ENCODE results near the gene BCOR. TPM values are rescaled to one million over a fixed set of nuclear protein-coding genes. Genes with fewer than 3 reads are reported as not detected.

The BCOR gene
- total and polyA plus RNA-seq, 9 of the 15 experiments (the other 6 are each of a cell fraction or from before 2014, with no cell fraction given), result 27.5 to 113 (median 37.6) TPM

DNA sequence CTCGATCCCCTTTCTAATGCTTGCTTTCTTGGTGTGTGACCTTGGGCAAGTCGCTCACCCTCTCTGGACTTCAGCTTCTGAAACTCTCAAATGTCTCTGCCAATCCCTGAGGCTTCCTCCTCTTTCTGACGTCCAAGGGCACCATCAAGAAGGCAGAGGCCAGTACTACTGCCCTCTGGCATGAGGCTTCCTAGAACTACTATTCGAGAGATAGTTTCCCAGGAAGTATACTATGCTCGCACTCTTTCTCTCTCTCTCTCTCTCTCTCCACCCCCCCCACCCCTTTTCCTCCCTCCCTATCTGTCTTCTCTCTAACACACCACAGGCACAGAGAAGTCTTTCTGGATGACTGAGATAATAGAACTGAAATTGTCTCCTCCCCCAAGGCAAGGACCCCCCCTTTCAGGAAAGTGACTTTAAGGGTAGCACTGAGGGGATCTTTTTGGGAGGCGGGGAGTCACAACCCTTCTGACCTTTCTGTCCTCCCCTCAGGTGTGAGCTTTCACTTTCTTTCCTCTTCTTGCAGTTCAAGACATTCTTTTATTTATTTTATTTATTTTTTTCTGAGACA lies 20.0 kb upstream of the BCOR start (continued):
- TF ChIP-seq ZNF175 (CRISPR knock-in tag; IDR thresholded peaks at IDR 0.05; ENCODE audit: low read depth), result no peak
- TF ChIP-seq NCOA2 (IDR thresholded peaks at IDR 0.05; ENCODE audit: partially characterized antibody in 2 of 2), result no peak
- TF ChIP-seq HNRNPL (IDR thresholded peaks at IDR 0.05; ENCODE audit: low read depth, low read length), result no peak
- TF ChIP-seq ZNF23 (CRISPR knock-in tag; IDR thresholded peaks at IDR 0.05), result no peak
- no peak for TF ChIP-seq POU5F1 (IDR thresholded peaks at IDR 0.05; ENCODE audit: borderline replicate concordance, low read depth, low read length, partially characterized antibody)
- TF ChIP-seq, protein P1, sequence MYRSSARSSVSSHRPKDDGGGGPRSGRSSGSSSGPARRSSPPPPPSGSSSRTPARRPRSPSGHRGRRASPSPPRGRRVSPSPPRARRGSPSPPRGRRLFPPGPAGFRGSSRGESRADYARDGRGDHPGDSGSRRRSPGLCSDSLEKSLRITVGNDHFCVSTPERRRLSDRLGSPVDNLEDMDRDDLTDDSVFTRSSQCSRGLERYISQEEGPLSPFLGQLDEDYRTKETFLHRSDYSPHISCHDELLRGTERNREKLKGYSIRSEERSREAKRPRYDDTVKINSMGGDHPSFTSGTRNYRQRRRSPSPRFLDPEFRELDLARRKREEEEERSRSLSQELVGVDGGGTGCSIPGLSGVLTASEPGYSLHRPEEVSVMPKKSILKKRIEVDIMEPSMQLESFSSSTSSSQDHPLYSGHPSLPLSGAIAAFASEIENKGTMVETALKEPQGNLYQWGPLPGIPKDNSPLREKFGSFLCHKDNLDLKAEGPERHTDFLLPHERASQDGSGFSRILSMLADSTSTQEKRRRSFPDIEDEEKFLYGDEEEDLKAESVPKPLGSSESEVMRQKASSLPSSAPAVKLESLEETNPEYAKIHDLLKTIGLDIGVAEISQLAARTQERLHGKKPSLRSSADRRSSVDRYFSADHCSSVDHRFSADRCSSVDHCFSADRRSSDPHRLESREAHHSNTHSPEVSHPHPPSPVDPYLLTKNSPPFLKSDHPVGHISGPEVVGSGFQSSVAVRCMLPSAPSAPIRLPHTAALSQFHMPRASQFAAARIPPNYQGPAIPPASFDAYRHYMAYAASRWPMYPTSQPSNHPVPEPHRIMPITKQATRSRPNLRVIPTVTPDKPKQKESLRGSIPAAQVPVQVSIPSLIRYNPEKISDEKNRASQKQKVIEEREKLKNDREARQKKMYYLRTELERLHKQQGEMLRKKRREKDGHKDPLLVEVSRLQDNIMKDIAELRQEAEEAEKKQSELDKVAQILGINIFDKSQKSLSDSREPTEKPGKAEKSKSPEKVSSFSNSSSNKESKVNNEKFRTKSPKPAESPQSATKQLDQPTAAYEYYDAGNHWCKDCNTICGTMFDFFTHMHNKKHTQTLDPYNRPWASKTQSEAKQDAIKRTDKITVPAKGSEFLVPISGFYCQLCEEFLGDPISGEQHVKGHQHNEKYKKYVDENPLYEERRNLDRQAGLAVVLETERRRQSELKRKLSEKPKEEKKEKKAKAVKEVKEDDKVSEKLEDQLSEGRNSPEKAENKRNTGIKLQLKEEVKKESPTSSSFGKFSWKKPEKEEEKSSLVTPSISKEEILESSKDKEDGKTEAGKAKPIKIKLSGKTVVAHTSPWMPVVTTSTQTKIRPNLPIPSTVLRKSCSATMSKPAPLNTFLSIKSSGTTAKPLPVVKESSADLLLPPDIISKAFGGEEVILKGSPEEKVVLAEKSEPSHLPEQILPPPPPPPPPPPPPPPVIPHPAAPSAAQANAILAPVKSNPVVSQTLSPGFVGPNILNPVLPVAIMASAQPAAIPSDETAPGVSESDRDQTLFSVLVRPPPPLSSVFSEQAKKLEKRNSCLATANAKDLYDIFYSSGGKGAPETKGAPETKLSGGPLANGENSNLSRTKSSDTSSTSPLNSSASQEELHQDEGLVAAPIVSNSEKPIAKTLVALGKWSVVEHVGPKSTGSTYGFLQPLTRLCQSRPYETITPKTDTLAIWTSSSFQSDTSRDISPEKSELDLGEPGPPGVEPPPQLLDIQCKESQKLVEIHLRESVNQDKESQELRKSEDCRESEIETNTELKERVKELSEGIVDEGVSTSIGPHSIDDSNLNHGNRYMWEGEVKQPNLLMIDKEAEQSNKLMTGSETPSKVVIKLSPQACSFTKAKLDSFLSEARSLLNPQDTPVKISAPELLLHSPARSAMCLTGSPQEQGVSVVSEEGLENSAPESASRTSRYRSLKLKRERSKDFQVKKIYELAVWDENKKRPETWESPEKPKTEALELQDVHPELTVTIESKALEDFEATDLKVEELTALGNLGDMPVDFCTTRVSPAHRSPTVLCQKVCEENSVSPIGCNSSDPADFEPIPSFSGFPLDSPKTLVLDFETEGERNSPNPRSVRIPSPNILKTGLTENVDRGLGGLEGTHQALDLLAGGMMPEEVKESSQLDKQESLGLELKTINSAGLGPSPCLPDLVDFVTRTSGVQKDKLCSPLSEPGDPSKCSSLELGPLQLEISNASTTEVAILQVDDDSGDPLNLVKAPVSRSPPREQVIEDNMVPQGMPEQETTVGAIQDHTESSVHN (IDR thresholded peaks at IDR 0.05; ENCODE audit: borderline replicate concordance in 1 of 2, low read depth in 1 of 2), result no peak
- no peak for TF ChIP-seq ZNF316 (IDR thresholded peaks at IDR 0.05)
- no peak for TF ChIP-seq PTTG1 (tag; IDR thresholded peaks at IDR 0.05; ENCODE audit: low read depth)
